ENCODE measurements around the gene ATP9B.
A peak's percentile ranks its signal among the peaks of the same experiment; 100 is the strongest.
"Not testable (repeated sequence)": the region's sequence is repeated elsewhere in the genome, so short reads cannot be mapped to it uniquely, and the experiment has no call there.

ATP9B gene

GRCh38 chr18:79246309-79247108 lies 177.3 kb downstream of the ATP9B start:
- peak; percentile 72 for DNase-seq

GRCh38 chr18:79248495-79249060 lies 179.4 kb downstream of the ATP9B start:
- no peak for DNase-seq

- DNase-seq, result no peak
These were observed 181.2 kb downstream of the ATP9B start for GRCh38 chr18:79250301-79250981.

- DNase-seq, result no peak
These were observed 181.8 kb downstream of the ATP9B start for GRCh38 chr18:79251021-79251420.

- no peak for DNase-seq
These were observed 183.9 kb downstream of the ATP9B start for GRCh38 chr18:79252904-79253633.

- DNase-seq, result no peak
These were observed 188.3 kb downstream of the ATP9B start for GRCh38 chr18:79257480-79257879.

- no peak for DNase-seq
These were observed 189.3 kb downstream of the ATP9B start for GRCh38 chr18:79258447-79258846.

GRCh38 chr18:79259218-79259617 lies 190.0 kb downstream of the ATP9B start:
- DNase-seq, result no peak

GRCh38 chr18:79260023-79260422 lies 190.8 kb downstream of the ATP9B start:
- no peak for DNase-seq

GRCh38 chr18:79260510-79260909 lies 191.3 kb downstream of the ATP9B start:
- no peak for DNase-seq

GRCh38 chr18:79265068-79265467 lies 195.9 kb downstream of the ATP9B start:
- not testable (repeated sequence) for DNase-seq

- not testable (repeated sequence) for DNase-seq
These were observed 202.6 kb downstream of the ATP9B start for GRCh38 chr18:79271812-79272211.

- no peak for DNase-seq
These were observed 203.7 kb downstream of the ATP9B start for GRCh38 chr18:79272916-79273315.

- DNase-seq, result no peak
These were observed 205.6 kb downstream of the ATP9B start for GRCh38 chr18:79274823-79275222.

GRCh38 chr18:79275461-79275860 lies 206.3 kb downstream of the ATP9B start:
- no peak for DNase-seq

- DNase-seq, result no peak
These were observed 206.8 kb downstream of the ATP9B start for GRCh38 chr18:79275992-79276391.

- no peak for DNase-seq
These were observed 209.7 kb downstream of the ATP9B start for GRCh38 chr18:79278896-79279295.

- DNase-seq, result no peak
These were observed 214.1 kb downstream of the ATP9B start for GRCh38 chr18:79283131-79283810.

- DNase-seq, result no peak
These were observed 214.7 kb downstream of the ATP9B start for GRCh38 chr18:79283929-79284328.

GRCh38 chr18:79285191-79285590 lies 216.0 kb downstream of the ATP9B start:
- not testable (repeated sequence) for DNase-seq

- DNase-seq, result not testable (repeated sequence)
These were observed 221.2 kb downstream of the ATP9B start for GRCh38 chr18:79290409-79290808.

GRCh38 chr18:79290876-79291275 lies 221.7 kb downstream of the ATP9B start:
- no peak for DNase-seq

GRCh38 chr18:79294235-79294634 lies 225.0 kb downstream of the ATP9B start:
- no peak for DNase-seq

Data from CD4-positive, alpha-beta T cell treated with Interleukin-6 for 4 hours (primary cell).